ENCODE measurements around the gene GTPBP6. TPM values are rescaled to one million over a fixed set of nuclear protein-coding genes. Genes with fewer than 3 reads are reported as not detected.

The GTPBP6 gene
- total RNA-seq, 1 donor = 34.4 TPM

- Histone ChIP-seq H3K4me3 (ENCODE audit: insufficient read depth, low read length) (no peak overlapping the region), H3K36me3 (ENCODE audit: insufficient read depth, low read length) (peaks cover 26% of the 10 kb centered on the region), H3K27ac (ENCODE audit: low read depth, low read length) (no peak overlapping the region), H3K9me3 (ENCODE audit: low read depth, low read length) (no peaks in the 10 kb centered on the region), H4K20me1 (ENCODE audit: insufficient read depth, low read length) (no peaks in the 10 kb centered on the region), H3K79me2 (ENCODE audit: insufficient read depth, low read length) (peaks cover 14% of the 10 kb centered on the region), H3K4me1 (ENCODE audit: insufficient read depth, low read length) (peaks cover under 1% of the 10 kb centered on the region), H2AFZ (ENCODE audit: low read length) (no peak overlapping the region), H3K27me3 (ENCODE audit: insufficient read depth, low read length) (no peaks in the 10 kb centered on the region), H3K4me2 (ENCODE audit: insufficient read depth, low read length) (no peak overlapping the region)
- TF ChIP-seq CTCF (IDR thresholded peaks at IDR 0.05; ENCODE audit: extremely low read depth, low read depth, low read length) = no peak
- DNase-seq (ENCODE audit: insufficient read length, low spot score, missing footprints) = no peak
Observed at GRCh38 chrX:314781-315595, 3.6 kb downstream of the GTPBP6 start.

DNA sequence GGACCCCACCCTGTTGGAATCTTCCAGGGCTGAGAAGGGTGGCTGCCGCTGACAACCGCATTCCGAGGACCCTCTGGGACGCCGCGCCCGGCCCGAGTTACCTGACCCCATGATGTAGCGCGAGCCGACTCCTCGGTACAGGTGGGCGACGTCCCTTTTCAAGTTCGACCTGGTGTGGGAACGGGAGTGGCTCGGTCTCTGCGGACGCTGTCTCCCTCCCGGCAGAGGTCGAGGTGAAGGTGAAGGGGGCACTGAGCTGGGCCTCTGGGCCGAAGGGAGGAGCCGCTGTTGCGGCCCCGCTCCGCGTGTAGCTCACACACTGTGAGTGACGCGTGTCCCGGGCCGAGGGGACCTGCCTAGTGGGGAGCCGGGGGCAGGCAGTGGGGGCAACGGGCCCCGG is 4.5 kb downstream of the GTPBP6 start:
- Histone ChIP-seq H3K27ac (ENCODE audit: low read depth, low read length) (no peak overlapping the region), H3K4me2 (ENCODE audit: insufficient read depth, low read length) (no peak overlapping the region), H3K4me1 (ENCODE audit: insufficient read depth, low read length) (no peaks in the 10 kb centered on the region), H3K79me2 (ENCODE audit: insufficient read depth, low read length) (peaks cover 11% of the 10 kb centered on the region), H3K36me3 (ENCODE audit: insufficient read depth, low read length) (peaks cover 30% of the 10 kb centered on the region), H3K4me3 (ENCODE audit: insufficient read depth, low read length) (no peak overlapping the region), H3K27me3 (ENCODE audit: insufficient read depth, low read length) (no peaks in the 10 kb centered on the region), H4K20me1 (ENCODE audit: insufficient read depth, low read length) (no peaks in the 10 kb centered on the region), H3K9me3 (ENCODE audit: low read depth, low read length) (no peaks in the 10 kb centered on the region), H2AFZ (ENCODE audit: low read length) (no peak overlapping the region)
- DNase-seq (ENCODE audit: insufficient read length, low spot score, missing footprints) = no peak
- TF ChIP-seq CTCF (IDR thresholded peaks at IDR 0.05; ENCODE audit: extremely low read depth, low read depth, low read length) = no peak

GRCh38 chrX:313546-313945 is 5.0 kb downstream of the GTPBP6 start:
- Histone ChIP-seq H3K27ac (ENCODE audit: low read depth, low read length) (no peak overlapping the region), H3K4me1 (ENCODE audit: insufficient read depth, low read length) (no peaks in the 10 kb centered on the region), H3K9me3 (ENCODE audit: low read depth, low read length) (no peaks in the 10 kb centered on the region), H3K79me2 (ENCODE audit: insufficient read depth, low read length) (peaks cover 11% of the 10 kb centered on the region), H4K20me1 (ENCODE audit: insufficient read depth, low read length) (no peaks in the 10 kb centered on the region), H3K27me3 (ENCODE audit: insufficient read depth, low read length) (no peaks in the 10 kb centered on the region), H2AFZ (ENCODE audit: low read length) (no peak overlapping the region), H3K36me3 (ENCODE audit: insufficient read depth, low read length) (peaks cover 30% of the 10 kb centered on the region), H3K4me2 (ENCODE audit: insufficient read depth, low read length) (no peak overlapping the region), H3K4me3 (ENCODE audit: insufficient read depth, low read length) (no peak overlapping the region)
- no peak for DNase-seq (ENCODE audit: insufficient read length, low spot score, missing footprints)
- no peak for TF ChIP-seq CTCF (IDR thresholded peaks at IDR 0.05; ENCODE audit: extremely low read depth, low read depth, low read length)

DNA sequence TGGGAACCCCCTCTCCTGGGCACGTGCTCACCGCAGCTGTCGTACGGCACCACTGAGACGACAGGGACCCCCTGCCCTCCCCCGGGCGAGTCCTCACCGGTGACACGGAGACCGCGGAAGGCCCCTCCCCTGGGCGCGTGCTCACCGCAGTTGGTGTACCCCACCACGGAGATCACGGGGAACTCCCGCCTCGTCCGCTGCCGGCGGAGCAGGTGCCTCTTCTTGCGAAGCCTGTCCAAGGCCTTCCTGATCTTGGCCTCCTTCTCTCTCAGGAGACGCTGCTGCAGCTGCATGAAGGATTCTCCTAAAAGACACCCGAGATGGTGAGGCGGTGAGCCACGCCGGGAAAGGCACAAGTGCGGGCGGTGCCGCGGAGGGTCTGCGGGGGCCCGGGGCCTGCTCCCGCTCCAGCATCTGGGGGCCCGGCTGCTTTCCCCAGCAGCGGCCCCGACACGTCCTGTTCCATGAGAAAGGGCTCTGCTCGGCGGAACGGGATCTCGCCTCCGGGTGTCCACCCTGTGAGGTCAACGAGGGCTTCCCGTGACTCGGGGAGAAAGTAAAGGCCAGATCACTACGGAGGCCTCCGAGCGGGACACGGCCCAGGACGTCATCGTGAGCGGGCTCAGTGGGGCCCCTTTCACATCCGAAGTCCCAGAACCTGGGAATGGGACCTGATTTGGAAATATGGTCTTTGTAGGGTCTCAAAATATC is 5.8 kb downstream of the GTPBP6 start:
- Histone ChIP-seq H3K9me3 (ENCODE audit: low read depth, low read length) (no peaks in the 10 kb centered on the region), H2AFZ (ENCODE audit: low read length) (no peak overlapping the region), H3K4me1 (ENCODE audit: insufficient read depth, low read length) (no peaks in the 10 kb centered on the region), H3K4me2 (ENCODE audit: insufficient read depth, low read length) (no peak overlapping the region), H3K27me3 (ENCODE audit: insufficient read depth, low read length) (no peaks in the 10 kb centered on the region), H3K36me3 (ENCODE audit: insufficient read depth, low read length) (peaks cover 33% of the 10 kb centered on the region), H3K4me3 (ENCODE audit: insufficient read depth, low read length) (no peak overlapping the region), H3K79me2 (ENCODE audit: insufficient read depth, low read length) (peaks cover 8% of the 10 kb centered on the region), H3K27ac (ENCODE audit: low read depth, low read length) (no peak overlapping the region), H4K20me1 (ENCODE audit: insufficient read depth, low read length) (no peaks in the 10 kb centered on the region)
- TF ChIP-seq CTCF (IDR thresholded peaks at IDR 0.05; ENCODE audit: extremely low read depth, low read depth, low read length) = no peak
- DNase-seq (ENCODE audit: insufficient read length, low spot score, missing footprints) = no peak

Data from osteoblast (primary cell).